GM18517 (cell line): ENCODE data around the gene SKA2.
A peak's percentile ranks its signal among the peaks of the same experiment; 100 is the strongest.
"Not testable (repeated sequence)": the region's sequence is repeated elsewhere in the genome, so short reads cannot be mapped to it uniquely, and the experiment has no call there.

ENCODE experiments used
- ATAC-seq: cut with Tn5 transposase; IDR thresholded peaks from one replicate; pipeline ENCODE4 v1.9.1; 2021; ENCODE audit warnings: mild to moderate bottlenecking, moderate library complexity; ENCODE audit not compliant: unreplicated experiment

The SKA2 gene, protein sequence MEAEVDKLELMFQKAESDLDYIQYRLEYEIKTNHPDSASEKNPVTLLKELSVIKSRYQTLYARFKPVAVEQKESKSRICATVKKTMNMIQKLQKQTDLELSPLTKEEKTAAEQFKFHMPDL

GRCh38 chr17:59154721-59155438 lies at the start of gene SKA2:
TSS of gene SKA2 (minus strand) at chr17:59155186. CDS start at chr17:59155163, 23 bp downstream.
- ATAC-seq = peak; percentile 84

DNA sequence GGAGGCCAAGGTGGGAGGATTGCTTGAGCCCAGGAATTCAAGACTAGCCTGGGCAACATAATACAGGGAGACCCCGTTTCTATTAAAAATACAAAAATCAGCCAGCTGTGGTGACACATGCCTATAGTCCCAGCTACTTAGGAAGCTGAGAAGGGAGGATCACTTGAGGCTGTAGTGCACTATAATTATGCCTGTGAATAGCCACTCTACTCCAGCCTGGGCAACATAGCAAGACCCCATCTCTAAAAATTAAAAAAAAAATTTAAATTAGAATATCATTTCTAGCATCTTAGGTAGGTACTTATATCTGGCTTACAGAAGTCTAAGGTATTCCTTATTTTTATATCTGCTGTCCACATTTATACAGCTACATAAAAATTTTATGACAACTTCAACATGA lies 47.3 kb upstream of the SKA2 start:
- no peak for ATAC-seq

DNA sequence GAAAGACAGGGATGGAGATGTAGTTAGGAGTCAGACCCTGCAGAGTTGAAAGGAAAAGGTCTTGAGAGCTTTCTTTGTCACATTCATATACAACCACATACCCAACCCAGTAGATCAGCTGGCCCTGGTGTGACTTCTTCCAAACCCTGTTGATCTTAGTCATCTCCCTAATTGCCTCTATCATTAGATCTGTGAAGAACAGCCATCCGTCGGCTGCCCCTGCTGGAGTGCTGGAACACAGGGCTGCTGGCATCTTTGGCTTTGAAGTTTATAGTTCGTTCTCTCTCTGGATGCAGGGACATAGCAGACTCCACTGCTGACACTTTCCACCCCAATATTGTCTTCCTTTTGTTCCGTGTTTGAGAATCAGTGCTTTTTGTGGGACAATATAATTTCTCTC lies 44.4 kb upstream of the SKA2 start:
- no peak for ATAC-seq

GRCh38 chr17:59193336-59193862 lies 38.4 kb upstream of the SKA2 start:
- ATAC-seq = no peak

DNA sequence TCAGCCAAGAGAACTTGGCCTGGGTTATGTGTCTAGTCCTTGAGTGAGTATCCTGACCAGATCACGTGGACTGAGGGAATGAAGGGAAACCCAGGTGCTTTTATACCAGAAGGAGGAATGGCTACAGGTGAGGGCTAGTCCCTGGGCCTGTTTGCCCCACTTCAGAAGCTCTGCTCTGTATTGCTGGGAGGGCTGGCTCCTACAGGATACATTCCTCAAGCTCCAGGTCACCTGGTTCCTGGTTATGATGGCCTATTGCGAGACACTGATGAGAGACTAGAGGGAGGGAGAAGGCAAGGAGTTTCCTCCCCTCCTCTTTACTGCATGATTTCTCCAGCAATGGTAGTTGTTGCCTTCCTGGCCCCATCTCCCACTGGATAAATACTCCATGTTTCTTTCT lies 35.8 kb upstream of the SKA2 start:
- no peak for ATAC-seq

GRCh38 chr17:59186850-59187249 lies 31.9 kb upstream of the SKA2 start:
- ATAC-seq = no peak

DNA sequence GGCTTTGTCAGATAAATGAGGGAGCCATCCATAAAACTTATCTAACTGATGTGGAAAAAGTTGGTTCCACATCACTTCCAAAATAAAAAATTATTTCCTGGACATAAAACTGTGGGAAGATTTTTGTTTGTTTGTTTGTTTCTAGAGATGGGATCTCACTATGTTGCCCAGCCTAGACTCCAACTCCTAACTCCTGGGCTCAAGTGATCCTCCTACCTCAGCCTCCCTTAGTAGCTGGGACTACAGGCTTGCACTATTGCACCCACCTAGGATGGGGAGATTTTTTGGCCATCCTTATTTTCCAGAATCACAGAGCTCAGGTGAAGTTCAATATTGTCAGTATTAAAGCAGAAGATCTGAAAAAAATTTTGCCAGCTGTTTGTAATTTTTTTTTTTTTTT lies 31.0 kb upstream of the SKA2 start:
- ATAC-seq = no peak

- no peak for ATAC-seq
These were observed 26.5 kb upstream of the SKA2 start for GRCh38 chr17:59181481-59181880.

DNA sequence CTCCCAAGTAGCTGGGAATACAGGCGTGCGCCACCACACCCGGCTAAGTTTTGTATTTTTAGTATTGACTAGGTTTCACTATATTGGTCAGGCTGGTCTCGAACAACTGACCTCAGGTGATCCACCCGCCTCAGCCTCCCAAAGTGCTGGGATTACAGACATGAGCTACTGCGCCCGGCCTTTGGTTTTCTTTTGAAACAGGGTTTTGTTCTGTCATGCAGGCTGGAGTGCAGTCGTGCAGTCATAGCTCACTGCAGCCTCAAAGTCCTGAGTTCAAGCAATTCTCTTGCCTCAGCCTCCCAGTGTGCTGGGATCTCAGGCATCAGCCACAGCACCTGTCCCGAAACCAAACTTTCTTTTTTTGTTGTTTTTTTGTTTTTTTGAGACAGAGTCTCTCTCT lies 25.6 kb upstream of the SKA2 start:
- ATAC-seq = no peak

DNA sequence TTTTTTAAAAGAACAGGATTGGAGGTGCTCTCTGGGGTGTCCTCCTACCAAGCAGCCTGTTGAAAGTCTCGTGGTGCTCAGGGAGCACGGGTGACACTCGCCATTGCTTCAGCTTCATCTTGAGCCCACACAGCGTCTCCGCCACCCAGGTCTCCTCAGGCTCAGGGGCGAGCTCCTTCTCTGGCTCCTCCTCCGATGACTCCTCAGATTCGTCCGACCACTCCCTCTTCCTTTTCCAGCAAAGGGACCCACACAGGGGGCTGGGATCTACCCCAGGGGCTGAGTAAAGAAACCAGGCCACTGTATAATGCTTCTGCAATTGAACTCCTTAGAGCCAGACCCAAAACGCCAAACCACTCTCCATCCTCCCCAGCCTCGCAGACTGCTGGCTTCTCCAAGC lies 24.6 kb upstream of the SKA2 start:
- not testable (repeated sequence) for ATAC-seq

DNA sequence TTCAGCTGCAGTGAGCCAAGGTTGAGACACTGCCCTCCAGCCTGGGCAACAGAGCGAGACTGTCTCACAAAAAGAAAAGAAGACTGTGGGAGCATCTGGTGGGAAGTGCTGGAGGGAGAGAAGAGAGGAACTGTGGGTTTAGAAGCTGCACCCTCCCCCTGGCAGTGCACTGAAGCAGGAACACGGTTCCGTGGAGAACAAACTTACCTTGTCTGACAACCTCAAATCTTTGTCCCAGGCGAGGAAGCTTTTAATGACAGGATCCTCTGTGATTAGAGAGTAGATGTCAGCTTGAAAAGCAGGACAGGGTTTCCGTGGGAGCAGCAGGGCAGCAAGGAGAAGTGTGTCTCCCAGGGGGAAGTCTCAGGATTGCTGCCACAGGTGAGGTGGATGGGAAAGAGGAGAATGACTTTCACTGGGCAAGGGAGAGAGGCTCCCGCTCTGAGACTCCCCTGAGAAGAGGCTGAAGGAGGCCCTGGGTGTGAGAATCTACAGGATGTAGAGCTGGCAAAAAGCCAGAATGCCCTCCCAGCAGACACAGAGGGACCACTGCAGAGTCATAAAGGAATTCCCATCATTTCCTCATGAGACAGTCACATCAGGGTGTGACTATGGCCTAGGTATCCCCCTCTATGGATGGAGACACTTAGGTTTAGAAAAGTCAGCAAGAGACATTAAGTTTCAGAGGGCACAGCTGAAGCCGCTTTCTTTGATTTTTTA lies 23.4 kb upstream of the SKA2 start:
- no peak for ATAC-seq

DNA sequence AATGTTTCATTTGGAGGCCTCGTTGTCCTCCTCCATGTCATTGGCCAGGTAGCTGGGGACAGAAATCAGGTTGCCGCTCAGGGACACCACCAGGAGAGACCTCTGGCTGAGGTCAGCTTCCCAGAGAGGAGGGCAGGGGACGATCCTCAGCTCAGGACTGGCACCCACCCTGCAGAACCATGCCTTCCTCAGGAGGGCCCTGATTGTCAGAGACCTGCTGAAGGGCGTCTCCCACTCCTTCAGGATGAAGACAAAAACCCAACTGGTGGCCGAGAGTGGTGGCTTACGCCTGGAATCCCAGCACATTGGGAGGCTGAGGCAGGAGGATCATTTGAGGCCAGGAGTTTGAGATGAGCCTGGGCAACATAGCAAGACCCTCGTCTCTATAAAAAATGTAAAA lies 20.1 kb upstream of the SKA2 start:
- no peak for ATAC-seq

- no peak for ATAC-seq
These were observed 19.7 kb upstream of the SKA2 start for GRCh38 chr17:59174671-59175070.

- no peak for ATAC-seq
These were observed 17.5 kb upstream of the SKA2 start for GRCh38 chr17:59172436-59173004.

- ATAC-seq = no peak
These were observed 12.6 kb upstream of the SKA2 start for GRCh38 chr17:59167571-59168001.

DNA sequence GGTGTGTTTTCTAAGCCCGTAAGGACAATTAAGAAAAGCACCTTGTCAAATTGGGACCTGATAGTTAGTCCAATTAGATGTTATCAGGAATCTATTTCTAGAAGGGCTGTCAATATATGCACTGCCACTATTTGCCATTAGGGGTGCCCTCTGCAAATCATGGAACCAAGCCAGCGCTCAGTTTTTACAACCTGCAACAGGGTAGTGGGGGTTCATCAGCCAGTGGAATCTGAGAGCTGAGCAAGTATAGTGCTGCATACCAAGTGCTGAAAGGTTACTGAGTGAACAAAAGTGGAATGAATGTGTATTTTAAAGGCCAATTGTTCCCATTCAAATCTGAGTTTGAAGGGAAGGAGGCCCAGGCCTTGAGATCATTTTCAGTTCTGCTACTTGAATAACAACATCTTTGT lies 11.0 kb upstream of the SKA2 start:
- ATAC-seq = no peak

- no peak for ATAC-seq
These were observed 6.5 kb upstream of the SKA2 start for GRCh38 chr17:59161477-59161876.

DNA sequence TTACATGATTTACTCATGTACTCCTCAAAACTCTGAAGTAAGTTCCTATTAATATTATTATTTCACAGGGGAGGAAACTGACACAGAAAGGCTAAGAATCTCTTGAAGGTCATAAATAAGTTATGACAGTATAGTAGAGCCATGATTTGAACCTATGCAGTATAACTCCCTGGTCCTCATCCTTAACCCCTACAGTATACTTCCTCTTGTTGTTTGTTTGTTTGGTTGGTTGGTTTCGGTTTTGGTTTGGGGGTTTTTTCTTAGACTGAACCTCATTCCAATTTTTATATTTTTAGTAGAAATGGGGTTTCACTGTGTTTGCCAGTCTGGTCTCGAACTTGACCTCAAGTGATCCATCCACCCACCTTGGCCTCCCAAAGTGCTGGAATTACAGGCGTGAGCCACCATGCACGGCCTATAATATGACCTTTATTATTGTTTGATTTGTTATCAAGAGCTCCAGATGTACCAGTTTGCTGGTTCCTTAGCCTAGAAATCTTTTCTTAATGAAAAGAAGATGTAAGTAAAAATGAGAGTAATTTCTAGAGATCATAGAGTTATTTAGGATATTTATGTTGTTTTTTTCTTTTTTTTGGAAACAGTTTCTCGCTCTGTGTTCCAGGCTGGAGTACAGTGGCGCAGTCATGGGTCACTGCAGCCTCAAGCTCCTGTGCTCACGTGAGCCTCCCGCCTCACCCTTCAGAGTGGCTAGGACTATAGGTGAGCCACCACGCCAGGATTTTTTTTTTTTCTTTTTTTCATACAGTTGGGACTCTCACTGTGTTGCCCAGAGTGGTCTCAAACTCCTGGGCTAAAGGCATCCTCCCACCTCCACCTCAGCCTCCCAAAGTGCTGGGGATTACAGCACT lies 5.4 kb upstream of the SKA2 start:
- ATAC-seq = no peak

- peak; percentile 90 for ATAC-seq
These were observed 622 bp upstream of the SKA2 start, which contains the start of gene PRR11 for GRCh38 chr17:59155439-59156177. TSS of gene PRR11 (plus strand) at chr17:59155746. CDS start at chr17:59169753, 14,007 bp downstream.

GRCh38 chr17:59154292-59154720 lies 680 bp downstream of the SKA2 start:
- no peak for ATAC-seq
